Tibial artery (tissue), 4 donors: ENCODE data around the gene THY1.

Experiments
- DNase-seq, 2 donors: peaks; one replicate each; pipeline ENCODE4 v3.0.0-alpha.2; 2019
- H3K27ac ChIP-seq, 2 donors: fragments of 200-600 bp; sonication (generic) in 1 of 2; 1 replicate in 1 of 2; 2 replicates in 1 of 2; pipeline ENCODE4 v1.5.1; 2018 to 2019; ENCODE audit warnings: mild to moderate bottlenecking in 1 of 2
- H3K27me3 ChIP-seq, 2 donors: fragments of 200-600 bp; sonication (generic) in 1 of 2; one replicate each; pipeline versions ENCODE4 v1.5.1 to v1.6.0; 2016 to 2019
- H3K36me3 ChIP-seq, 3 donors: fragments of 200-600 bp; sonication (generic) in 2 of 3; one replicate each; pipeline ENCODE4 v1.5.1; 2016 to 2019; ENCODE audit warnings: mild to moderate bottlenecking in 2 of 3
- H3K4me1 ChIP-seq, 4 donors: fragments of 200-600 bp; sonication (generic) in 2 of 4; 1 replicate in 3 of 4; 2 replicates in 1 of 4; pipeline ENCODE4 v1.5.1; 2016 to 2019
- H3K4me3 ChIP-seq, 2 donors: fragments of 200-600 bp; sonication (generic) in 1 of 2; 1 replicate in 1 of 2; 2 replicates in 1 of 2; pipeline ENCODE4 v1.5.1; 2018 to 2019; ENCODE audit warnings: mild to moderate bottlenecking in 2 of 2
- H3K9me3 ChIP-seq, 3 donors: fragments of 200-600 bp; sonication (generic) in 1 of 3; one replicate each; pipeline ENCODE4 v1.5.1; 2016 to 2019
- intact Hi-C: fragments of 100-400 bp; cut with DNase I; formaldehyde crosslinking; loops from one replicate; pipeline ENCODE4 v1.15.0; 2023; ENCODE audit warnings: low total_unique reads
- TF ChIP-seq, protein P1 (sequence below), 2 experiments: fragments of 200-600 bp in 1 of 2; fragments of 450-650 bp in 1 of 2; IDR thresholded peaks; one replicate each; pipeline ENCODE4 v1.5.1; 2017 to 2019; ENCODE audit warnings: antibody characterized with exemption in 2 of 2, mild to moderate bottlenecking in 1 of 2, moderate library complexity in 1 of 2

Gene THY1

DNA sequence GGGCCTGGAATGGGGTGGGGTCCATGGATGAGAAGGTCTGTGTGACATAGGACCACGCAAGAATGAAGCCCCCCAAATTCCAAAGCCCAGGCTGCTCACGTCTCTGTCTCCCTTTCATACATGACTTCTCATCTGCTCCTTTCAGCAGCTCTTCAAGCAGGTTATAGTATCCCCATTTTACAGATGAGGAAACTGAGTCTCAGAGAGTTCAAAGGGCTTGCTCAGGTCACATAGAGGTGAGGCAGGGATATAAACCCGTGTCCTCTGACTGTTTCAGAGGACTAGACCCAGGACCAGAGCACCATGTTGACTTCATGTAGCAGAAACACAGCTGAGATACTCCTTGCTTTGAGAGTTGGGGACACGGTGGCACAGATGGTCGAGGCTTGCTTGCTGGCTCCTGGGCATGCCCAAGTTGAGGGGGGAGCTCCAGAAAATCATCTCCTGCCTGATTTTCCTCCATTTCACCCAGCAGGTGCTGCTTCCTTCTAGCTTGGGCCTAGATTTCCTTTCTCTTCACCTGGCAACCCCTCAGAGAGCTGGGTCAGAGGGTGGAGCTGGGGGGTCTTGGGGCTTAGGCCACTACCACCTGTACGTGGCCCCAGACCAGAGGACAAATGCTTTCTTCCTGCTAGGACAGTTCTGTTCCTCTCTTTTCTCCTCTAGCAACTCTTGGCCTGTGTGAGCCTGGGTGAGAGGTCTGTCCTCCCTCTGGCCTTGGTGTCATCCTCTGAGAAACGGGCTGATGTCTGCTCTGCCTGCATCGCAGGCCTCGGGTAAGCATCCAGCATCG is 24.1 kb upstream of the THY1 start:
- Histone ChIP-seq H3K4me1 (no peaks in the 10 kb centered on the region), H3K9me3 (no peaks in the 10 kb centered on the region), H3K4me3 (no peak overlapping the region), H3K36me3 (no peaks in the 10 kb centered on the region), H3K27me3 (peaks cover 0 to 11% of the 10 kb centered on the region in 2 donors), H3K27ac (no peak overlapping the region)
- intact Hi-C loops, result no loop called here
- TF ChIP-seq, protein P1, sequence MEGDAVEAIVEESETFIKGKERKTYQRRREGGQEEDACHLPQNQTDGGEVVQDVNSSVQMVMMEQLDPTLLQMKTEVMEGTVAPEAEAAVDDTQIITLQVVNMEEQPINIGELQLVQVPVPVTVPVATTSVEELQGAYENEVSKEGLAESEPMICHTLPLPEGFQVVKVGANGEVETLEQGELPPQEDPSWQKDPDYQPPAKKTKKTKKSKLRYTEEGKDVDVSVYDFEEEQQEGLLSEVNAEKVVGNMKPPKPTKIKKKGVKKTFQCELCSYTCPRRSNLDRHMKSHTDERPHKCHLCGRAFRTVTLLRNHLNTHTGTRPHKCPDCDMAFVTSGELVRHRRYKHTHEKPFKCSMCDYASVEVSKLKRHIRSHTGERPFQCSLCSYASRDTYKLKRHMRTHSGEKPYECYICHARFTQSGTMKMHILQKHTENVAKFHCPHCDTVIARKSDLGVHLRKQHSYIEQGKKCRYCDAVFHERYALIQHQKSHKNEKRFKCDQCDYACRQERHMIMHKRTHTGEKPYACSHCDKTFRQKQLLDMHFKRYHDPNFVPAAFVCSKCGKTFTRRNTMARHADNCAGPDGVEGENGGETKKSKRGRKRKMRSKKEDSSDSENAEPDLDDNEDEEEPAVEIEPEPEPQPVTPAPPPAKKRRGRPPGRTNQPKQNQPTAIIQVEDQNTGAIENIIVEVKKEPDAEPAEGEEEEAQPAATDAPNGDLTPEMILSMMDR (IDR thresholded peaks at IDR 0.05), result no peak
- no peak for DNase-seq

DNA sequence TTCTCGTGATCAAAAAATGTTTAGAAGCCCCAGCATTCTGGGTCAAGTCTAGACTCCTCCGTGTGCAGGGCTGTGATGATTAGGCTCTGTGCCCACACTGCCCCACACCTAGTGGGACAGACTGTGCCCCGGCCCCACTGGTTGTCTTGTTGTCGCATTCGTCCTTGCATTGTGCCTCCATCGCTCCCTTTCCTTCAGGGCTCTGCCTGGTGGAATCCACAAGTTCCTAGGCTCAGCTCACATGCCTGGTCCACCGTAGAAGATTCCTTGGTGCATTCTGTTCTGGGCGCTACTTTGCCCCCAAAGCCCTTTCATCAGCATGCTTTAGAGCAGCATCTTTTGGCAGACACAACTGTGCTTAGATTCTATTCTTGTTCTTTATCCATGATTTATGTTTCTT is 23.5 kb upstream of the THY1 start:
- TF ChIP-seq, protein P1 (IDR thresholded peaks at IDR 0.05), result no peak
- Histone ChIP-seq H3K36me3 (no peaks in the 10 kb centered on the region), H3K9me3 (no peaks in the 10 kb centered on the region), H3K4me1 (no peaks in the 10 kb centered on the region), H3K4me3 (no peak overlapping the region), H3K27me3 (peaks cover 0 to 11% of the 10 kb centered on the region in 2 donors), H3K27ac (no peak overlapping the region)
- DNase-seq, result no peak
- intact Hi-C loops, result no loop called here

DNA sequence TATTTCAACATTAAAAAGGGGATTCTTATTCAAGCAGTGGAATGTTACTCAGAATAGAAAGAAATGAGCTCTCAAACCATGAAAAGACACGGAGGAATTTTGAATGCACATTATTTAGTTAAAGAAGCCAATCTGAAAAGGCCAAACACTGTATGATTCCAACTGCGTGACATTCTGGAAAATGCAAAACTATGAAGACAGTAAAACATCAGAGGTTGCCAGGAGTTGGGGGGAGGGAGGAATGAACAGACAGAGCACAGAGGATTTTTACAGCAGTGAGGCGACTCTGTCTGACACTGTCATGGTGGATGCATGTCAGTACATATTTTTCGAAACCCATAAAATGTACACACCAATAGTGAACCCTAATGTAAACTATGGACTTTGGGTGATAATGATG is 22.9 kb upstream of the THY1 start:
- Histone ChIP-seq H3K4me3 (no peak overlapping the region), H3K4me1 (no peaks in the 10 kb centered on the region), H3K36me3 (no peaks in the 10 kb centered on the region), H3K9me3 (no peaks in the 10 kb centered on the region), H3K27ac (no peak overlapping the region), H3K27me3 (peaks cover 0 to 11% of the 10 kb centered on the region in 2 donors)
- TF ChIP-seq, protein P1 (IDR thresholded peaks at IDR 0.05), result no peak
- DNase-seq, result no peak
- intact Hi-C loops, result no loop called here

DNA sequence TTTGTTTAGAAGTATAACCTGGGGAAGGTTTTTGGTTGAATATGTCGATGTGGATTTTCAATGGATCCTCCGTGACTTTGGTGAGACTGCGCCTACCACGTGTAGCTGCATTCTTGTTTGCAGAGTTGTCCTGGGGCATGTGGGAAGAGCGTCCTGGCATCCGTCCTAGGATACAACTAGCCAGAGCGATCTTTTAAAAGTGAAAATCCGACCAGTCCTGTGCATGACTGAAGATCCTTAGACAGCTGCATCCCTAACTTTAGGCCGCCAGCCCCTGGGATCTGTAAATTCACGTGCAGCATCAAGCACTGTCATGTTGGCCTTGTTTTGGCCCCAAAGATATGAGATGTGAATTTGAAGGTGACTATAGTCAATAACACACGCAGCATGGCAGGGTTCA is 22.4 kb upstream of the THY1 start:
- no peak for DNase-seq
- Histone ChIP-seq H3K27ac (no peak overlapping the region), H3K27me3 (peaks cover 0 to 11% of the 10 kb centered on the region in 2 donors), H3K9me3 (no peaks in the 10 kb centered on the region), H3K36me3 (no peaks in the 10 kb centered on the region), H3K4me3 (no peak overlapping the region), H3K4me1 (no peaks in the 10 kb centered on the region)
- TF ChIP-seq, protein P1 (IDR thresholded peaks at IDR 0.05), result no peak
- intact Hi-C loops, result no loop called here

DNA sequence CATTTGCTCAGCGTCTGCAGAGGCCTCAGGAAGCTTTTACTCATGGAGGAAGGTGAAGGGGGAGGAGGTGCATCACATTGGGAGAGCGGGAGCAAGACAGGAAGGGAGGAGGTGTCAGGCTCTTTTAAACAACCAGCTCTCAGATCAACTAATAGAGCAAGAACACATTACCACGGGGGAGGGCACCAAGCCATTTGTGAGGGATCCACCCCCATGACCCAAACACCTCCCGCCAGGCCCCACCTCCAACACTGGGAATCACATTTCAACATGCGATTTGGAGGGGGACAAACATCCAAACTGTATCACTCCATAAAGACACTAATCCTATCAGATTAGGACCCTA is 18.9 kb upstream of the THY1 start:
- intact Hi-C loops, result no loop called here
- no peak for DNase-seq
- Histone ChIP-seq H3K36me3 (no peaks in the 10 kb centered on the region), H3K27ac (no peak overlapping the region), H3K27me3 (peaks cover 0 to 2% of the 10 kb centered on the region in 2 donors), H3K9me3 (no peaks in the 10 kb centered on the region), H3K4me3 (no peak overlapping the region), H3K4me1 (no peaks in the 10 kb centered on the region)
- TF ChIP-seq, protein P1 (IDR thresholded peaks at IDR 0.05), result no peak
